ENCODE results near the gene CFAP46. TPM values are rescaled to one million over a fixed set of nuclear protein-coding genes. Genes with fewer than 3 reads are reported as not detected.
"Not testable (repeated sequence)": the region's sequence is repeated elsewhere in the genome, so short reads cannot be mapped to it uniquely, and the experiment has no call there.

CFAP46 gene
- total RNA-seq, 1 donor from 2014 or later, result 3.0 TPM

DNA sequence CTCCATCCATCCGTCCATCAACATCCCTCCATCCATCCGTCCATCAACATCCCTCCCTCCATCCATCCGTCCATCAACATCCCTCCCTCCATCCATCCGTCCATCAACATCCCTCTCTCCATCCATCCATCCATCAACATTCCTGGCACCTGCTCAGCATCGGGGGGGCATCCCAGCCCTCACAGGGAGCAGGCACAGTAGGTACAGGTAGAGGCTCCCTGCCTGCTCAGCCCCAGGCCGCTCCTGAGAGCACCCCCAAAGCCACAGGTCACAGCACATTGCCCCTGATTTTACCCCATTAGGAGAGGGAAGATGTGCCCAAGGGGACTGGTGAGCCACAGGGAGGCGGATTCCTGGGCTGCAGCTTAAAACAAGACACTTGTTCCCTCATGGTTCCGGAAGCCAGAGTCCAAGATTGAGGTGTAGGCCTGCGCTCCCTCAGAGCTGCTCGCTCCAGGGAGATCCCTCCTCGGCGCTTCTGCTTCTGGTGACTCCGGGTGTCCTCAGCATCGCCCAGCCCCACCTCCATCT is 21.1 kb upstream of the CFAP46 start:
- DNase-seq (ENCODE audit: low read depth, low spot score), result no peak

DNA sequence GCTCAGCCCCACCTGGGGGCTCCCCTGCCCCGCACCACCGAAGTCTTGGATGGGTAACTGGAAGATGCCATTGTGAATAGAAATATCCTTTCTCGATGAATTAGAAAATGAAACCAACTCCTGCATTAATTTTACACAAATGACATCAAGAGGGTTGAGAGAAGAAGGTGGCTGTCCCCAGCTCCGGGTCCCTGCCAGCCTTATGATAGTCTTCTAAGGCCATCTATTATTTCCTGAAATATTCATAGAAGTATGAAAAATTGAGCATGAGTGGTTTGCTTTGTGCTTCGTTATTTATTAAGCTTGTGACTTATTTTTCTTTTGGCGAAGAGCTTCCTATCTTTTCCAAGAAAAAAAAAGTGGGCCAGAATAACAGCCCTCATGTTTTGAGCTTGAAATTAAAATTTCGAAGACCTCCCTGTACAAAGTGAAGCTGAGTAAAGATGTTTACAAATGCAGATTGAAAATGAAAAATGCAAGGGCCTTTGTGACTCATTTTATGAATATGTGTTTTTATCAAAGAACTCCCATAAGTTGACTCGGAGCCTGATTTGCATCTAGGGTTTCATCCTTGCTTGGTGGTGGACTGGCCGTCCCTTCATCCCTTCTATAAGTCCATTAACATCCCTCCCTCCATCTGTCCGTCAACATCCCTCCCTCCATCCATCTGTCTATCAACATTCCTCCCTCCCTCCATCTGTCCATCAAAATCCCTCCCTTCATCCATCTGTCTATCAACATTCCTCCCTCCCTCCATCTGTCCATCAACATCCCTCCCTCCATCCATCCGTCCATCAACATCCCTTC is 20.5 kb upstream of the CFAP46 start:
- no peak for DNase-seq (ENCODE audit: low read depth, low spot score)

DNA sequence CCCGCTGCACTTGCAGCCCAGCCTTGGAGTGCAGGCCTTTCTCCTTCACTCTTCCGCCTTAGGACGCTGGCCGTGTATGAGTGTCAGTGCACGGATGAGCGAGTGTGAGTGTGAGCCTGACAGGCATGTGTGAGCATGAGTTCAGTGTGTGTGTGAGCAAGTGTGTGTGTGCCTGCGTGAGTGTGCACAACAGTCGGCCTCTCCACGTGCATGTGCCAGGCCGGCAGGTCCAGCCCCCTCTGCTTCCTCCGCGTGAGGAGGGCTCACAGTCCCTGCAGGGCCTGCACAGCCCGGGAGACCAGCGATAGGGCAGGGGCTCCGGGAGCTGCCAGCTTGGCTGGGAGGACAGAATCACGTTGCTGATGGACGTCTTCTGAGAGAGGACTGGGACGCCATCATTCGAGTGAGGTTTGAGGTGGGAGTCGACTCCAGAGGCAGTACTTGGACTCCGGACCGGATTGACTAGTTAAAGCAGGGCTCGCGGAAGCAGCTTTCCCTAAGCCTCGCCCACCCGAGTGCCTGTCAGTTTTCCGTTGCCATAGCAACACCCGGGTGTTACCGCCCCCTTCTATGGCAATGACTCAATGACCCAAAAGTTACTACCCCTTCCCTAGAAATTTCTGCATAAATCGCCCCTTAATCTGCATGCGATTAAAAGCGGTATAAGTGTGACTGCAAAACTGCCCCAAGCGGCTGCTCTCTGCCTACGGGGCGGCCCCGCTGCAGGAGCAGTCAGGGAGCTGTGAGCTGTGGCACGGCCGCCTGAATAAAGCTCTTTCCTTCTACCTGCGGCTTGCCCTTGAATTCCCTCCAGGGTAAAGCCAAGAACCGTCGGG is 19.6 kb upstream of the CFAP46 start:
- no peak for DNase-seq (ENCODE audit: low read depth, low spot score)

DNA sequence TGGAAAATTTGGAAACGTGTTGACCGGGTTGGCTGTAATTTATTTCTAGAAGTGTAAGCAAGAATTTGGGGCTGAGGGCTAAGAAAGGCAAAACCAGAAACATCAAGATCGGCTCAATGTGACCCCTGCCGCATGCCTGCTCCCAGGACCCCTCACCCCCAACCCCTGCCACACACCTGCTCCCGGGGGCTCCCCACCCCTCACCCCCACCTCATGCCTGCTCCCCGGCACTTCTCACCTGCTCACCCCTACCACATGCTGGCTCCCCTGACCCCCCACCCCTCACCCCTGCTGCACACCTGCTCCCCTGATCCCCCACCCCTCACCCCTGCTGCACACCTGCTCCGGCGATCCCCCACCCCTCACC is 19.0 kb upstream of the CFAP46 start:
- no peak for DNase-seq (ENCODE audit: low read depth, low spot score)

DNA sequence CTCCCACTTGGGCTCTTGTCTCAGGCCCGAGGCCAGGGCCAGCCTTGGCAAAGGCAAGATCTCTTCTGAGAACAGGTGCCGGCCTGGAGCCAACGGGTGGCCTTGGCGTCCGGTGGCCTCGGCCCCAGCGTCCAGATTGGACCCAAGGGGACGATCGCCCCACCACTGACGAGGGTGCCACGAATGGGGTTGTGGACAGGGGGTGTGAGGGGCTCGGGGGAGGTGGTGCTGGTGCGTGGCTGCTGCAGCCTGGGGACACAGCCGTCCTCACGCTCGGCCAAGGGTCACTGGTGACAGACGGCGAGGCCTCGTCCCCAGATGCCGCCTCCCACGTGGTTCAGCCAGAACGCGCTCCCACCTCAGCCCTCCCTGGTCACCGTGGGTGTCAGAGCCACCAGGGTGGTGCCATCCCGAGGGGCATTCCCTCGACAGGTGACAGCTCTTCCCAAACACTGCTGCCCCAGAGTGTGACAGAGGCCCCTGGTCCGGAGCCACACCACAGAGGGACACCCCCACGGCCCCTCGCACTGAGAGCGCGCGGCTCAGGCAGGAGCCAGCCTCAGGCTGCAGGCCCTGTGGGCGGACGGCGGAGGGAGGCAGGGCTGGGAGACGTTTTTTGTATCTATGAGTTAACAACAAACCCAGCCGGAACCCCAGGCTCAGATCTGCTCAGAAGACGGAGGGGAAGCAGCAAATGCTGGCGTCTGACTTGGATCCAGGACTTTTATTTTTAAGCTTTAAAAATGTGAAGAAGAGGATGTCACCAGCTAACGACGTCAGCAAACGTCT is 18.5 kb upstream of the CFAP46 start:
- no peak for DNase-seq (ENCODE audit: low read depth, low spot score)

DNA sequence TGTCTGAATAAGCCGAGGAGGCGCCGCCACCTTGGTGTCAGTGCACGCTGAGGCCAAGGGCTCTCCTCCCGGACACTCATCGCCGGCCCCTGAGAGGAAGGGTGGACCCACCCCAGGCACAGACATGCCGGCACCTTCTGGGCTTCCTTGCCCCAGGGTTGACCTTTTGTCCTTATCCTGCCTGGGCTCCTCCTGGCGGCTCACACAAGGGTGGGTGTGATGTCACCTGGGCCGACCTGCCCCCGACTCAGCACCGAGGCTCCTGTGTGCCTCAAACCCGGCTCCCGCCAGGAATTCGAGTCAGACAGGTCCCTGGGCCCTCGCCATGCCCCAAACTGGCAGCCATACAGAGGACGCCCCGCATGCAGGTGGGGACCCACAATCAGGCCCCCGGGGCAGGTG is 17.7 kb upstream of the CFAP46 start:
- DNase-seq (ENCODE audit: low read depth, low spot score), result no peak

DNA sequence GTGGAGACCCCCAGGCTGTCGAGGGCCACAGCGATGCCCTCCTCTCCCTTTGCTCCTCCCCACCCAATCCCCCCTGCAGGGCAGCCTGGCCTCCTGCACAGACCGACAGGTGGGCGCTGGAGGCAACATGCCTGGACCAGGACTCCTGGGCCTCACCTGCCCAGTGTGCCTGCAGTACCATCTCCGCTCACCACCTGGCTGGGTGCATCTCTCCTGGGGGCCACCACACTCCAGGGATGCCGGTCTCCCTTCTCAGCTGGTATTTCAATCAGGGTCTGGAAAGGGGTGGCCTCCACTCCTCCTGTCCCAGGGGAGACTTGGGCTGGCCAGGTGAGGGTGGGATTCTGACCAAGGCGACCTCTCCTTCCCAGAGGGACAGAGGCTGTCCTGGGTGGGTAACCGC is 17.2 kb upstream of the CFAP46 start:
- DNase-seq (ENCODE audit: low read depth, low spot score), result no peak

DNA sequence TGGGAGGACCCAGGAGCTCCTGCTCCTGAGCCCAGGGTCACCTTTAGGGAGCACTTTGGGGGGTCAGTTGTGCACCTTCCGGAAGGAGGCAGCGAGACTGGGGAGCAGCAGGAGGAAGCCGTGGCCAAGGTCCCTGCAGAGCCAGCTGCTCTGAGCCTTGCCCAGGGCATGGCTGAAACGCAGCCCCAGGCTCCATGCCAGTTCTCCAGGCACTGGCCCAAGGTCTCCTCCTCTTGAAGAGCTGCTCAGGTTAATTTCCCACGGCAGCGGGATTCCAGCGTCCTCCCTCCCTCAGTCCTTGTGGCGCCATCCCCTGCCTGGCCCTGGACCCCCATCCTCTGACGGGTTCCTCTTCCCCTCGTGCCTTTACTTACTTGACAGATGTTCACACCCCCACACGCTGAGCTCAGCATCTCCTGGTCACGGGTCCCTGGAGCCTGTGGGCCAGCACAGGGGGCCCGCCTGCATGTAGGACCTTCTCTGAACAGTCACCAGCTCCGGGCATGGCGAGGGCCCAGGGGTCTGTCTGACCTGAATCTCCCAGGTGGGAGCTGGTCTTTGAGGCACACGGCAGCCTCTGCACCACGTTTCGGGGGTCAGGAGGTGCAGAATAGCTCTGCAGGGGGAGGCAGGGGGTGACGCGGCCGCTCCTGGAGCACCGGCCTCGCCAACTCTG is 16.7 kb upstream of the CFAP46 start:
- DNase-seq (ENCODE audit: low read depth, low spot score), result no peak

DNA sequence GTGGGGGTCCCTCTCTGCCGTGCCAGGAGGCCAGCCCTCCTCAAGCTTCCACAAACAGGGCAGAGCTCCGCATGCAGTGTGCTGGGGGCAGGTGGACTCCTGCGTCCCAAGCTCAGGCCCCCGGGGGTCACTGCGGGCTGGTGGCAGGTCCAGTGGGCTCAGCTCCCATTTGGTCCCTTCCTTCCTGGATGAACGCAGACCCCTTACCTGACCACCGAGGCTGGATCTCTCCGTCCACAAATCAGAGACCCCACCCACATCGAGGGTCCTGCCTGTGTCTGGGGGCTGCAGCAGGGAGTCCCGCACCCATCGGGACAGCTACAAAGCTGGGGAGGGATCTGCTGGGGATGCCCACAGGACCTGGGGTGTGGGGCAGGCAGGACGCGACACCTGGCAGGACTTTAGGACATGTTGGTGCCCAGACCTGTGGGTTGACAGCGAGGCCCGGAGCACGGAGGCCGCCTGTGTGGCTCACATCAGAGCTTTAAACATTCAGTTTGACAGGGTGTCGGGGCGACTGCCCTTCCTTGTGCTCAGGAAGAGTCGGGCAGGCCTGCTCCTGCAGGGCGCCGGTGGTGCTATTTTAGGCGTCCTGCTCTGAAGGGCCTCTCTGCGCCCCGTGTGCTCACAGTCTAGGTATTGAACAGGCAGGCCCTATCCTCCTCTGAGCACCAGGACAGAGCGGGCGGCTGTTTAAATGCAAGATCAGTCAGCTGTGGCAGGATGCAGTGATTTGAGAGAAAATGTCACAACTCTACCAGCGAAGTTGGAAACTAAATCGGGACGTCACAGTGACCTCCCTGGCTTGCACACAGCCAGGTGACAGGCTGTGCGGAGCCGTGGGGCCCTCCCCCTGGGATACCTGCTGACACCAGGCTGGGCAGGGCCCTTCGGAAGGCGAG is 15.9 kb upstream of the CFAP46 start:
- no peak for DNase-seq (ENCODE audit: low read depth, low spot score)

DNA sequence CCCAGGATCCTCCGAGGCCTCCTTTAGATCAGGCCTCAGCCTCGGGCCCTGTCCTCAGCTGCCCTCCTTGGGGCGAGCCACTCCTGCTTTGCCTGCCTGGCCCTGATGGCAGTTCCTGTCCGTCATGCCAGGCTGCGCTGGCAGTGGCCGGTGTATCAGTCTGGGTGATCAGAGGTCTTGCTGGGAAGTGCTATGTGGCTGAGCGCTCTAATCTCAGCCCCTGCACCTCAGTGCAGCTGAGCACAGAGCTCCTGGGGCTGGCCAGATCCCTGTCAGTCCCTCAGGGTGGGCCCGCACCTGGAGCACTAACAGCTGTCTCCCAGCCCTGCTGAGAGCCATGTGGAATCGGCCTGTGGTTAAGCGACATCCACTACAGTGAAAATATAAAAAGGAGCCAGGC is 14.8 kb upstream of the CFAP46 start:
- no peak for DNase-seq (ENCODE audit: low read depth, low spot score)

DNA sequence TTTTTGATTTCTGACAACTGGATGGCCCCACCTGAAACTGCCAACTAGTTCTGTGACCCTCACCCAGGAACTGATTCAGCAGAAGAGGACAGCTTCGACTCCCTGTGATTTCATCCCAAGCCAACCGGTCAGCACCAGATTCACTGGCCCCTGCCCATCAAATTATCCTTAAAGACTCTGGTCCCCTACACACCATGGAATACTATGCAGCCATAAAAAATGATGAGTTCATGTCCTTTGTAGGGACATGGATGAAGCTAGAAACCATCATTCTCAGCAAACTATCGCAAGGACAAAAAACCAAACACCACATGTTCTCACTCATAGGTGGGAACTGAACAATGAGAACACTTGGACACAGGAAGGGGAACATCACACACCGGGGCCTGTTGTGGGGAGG is 13.9 kb upstream of the CFAP46 start:
- DNase-seq (ENCODE audit: low read depth, low spot score), result not testable (repeated sequence)

DNA sequence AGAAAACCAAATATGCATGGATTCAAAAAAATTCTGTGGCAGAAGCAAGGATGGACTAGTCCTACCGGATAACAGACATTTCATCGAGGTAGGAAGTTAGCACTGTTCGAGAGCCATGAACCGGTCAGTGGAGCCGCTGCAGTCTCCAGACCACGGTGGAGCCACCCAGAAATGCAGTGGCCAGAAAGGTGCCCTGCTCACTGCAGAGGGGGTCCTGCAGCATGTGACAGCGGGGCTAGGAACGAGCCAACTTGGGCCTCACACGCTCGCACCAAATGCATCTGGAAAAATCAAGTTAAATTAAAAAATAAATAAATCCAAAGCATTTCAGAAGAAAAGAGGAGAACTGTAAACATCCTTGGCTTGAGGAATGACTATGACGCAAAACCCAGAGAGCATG is 13.1 kb upstream of the CFAP46 start:
- DNase-seq (ENCODE audit: low read depth, low spot score), result no peak

DNA sequence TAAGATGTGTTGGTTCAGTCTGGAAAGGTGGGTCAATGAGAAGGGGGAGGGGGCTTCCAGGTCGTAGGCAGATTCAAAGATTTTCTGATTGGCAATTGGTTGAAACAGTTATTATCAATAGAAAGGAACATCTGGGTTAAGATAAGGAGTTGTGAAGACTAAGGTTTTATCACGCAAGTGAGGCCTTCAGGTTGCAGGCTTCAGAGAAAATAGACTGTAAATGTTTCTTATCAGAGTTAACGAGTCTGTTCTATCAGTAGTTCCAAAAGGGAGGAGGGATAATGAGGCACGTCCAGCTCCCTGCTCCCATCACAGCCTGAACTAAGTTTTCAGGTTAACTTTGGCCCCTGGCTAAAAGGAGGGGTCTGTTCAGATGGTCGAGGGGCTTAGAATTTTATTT is 11.1 kb upstream of the CFAP46 start:
- DNase-seq (ENCODE audit: low read depth, low spot score), result no peak

DNA sequence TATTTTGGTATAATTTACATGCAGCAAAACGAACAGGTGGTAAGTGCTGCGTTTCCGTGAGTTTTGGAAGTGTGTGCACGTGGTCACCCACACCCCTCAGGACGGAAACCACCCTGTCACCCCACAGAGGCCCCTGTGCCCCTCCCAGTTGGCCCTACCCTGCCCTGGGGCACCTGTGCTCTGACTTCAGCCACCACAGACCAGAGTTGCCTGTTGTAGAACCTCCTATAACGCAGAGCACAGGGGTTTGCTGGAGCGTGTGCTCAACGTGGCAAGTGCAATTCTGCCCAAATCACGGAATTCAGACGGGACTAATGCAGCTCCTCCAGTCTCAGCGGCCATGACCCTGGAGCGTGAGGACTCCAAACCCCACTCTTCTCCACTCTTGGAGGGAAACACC is 9.6 kb upstream of the CFAP46 start:
- no peak for DNase-seq (ENCODE audit: low read depth, low spot score)

DNA sequence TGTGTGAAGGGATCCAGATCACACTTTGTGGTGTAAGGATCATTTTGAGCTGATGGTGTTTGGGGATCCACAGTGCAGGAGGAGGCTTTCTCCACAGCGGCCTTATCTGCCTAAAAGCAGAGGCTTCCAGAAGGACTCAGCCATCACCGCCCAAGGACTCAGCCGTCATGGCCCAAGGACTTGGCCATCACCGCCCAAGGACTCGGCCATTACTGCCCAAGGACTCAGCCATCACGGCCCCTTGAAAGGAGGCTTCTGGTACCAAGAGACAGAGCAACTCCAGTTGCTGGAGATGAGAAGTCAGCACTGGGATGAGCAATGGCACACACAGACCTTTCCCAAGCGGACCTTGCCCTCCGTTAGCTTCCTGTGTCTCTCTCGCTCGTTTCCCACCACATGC is 6.0 kb upstream of the CFAP46 start:
- DNase-seq (ENCODE audit: low read depth, low spot score), result no peak

DNA sequence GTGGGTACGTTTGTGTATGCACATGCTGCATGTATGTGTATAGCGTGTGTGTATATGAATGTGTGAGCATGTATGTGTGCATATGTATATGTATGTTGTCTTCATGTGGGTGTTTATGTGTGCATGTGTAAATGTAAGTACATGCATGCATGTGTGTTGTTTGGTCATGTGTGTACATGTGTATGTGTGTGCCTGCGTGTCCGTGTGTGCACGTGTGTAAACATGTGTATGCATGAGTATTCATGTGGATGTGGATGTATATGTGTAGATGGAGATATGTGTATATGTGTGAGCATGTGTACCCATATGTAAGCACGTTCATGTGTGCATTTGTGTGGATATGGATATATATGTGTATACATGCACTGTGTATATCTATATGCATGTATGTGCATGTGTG is 5.5 kb upstream of the CFAP46 start:
- no peak for DNase-seq (ENCODE audit: low read depth, low spot score)

DNA sequence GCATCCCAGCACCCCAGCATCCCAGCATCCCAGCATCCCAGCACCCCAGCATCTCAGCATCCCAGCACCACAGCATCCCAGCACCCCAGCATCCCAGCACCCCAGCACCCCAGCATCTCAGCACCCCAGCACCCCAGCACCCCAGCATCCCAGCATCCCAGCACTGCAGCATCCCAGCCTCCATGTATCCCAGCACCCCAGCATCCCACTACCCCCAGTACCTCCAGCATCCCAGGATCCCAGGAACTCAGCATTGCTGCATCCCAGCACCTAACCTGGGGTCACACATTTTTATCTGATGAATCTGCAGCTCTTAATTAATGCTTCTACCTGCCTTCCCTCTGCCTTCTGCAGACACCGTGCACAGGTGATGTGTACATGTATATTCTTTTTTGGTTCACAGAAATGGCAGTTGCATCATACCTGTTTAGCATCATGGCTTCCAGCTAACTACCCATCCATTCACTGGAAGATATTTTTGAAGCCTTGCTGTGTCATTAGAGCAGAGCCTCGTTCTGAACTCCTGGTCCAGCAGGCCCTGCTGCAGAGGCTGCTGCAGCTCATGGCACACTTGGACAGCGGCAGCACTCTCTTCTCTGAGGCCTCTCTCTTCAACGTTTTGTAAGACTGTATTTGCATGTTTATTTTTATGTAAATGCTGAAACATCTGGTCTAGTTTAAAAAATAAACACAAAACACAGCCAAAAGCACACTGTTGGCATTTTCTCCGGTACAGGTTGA is 4.6 kb upstream of the CFAP46 start:
- DNase-seq (ENCODE audit: low read depth, low spot score), result no peak

DNA sequence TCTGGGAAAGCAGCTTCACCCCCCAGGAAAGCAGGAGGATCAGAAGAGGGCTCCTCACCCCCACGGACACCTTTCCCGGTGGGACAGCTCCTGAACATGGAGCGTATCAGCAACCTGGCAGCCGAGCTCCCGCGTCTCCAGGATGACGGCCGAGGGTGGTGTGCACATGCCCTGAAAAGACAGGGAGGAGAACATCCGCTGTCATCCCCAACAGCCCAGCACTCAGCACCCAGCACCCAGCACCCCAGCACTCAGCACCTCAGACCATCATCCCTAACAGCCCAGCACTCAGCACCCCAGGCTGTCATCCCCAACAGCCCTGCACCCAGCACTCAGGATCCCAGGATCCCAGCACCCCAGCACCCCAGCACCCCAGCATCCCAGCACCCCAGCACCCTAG is 3.9 kb upstream of the CFAP46 start:
- DNase-seq (ENCODE audit: low read depth, low spot score), result no peak

DNA sequence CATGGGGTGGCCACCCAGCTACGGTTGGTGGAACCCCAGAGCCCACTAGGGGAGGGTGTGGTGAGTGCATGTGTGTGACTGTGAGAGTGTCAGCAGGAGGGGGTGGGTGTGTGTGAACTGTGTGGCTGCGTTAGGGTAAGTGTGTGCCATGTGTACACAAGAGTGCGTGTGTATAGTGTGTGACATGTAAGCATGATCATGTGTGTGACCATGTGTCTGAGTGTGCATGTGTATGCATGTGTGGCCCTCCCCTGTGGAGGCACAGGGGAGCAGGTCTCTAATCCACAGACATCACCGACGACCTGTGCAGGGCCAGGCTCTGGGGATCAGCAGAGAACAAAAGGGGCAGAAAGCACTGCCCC is 3.5 kb upstream of the CFAP46 start:
- no peak for DNase-seq (ENCODE audit: low read depth, low spot score)
